ENCODE measurements around the gene C1QTNF12. TPM values are rescaled to one million over a fixed set of nuclear protein-coding genes. Genes with fewer than 3 reads are reported as not detected.

Gene C1QTNF12
- polyA plus RNA-seq, 3 donors = 1.1 TPM; not detected in 2

GRCh38 chr1:1259119-1259488, 12.6 kb upstream of the C1QTNF12 start:
- Histone ChIP-seq H3K27ac (ENCODE audit: low read depth in 1 of 2, low read length in 2 of 2) (no peak overlapping the region), H3K4me3 (replicated peaks in 1 of 3; ENCODE audit: low read depth in 2 of 3, low read length in 3 of 3) (no peak overlapping the region), H3K9ac (ENCODE audit: insufficient read depth, low read length, poor library complexity, severe bottlenecking) (no peak overlapping the region), H3K36me3 (replicated peaks in 1 of 2; ENCODE audit: control insufficient read depth in 1 of 2, insufficient read depth in 2 of 2, low read length in 2 of 2) (peaks cover 62 to 92% of the 10 kb centered on the region in 2 donors), H3K79me2 (ENCODE audit: insufficient read depth, low read length) (peaks cover 14% of the 10 kb centered on the region), H3K4me2 (replicated peaks; ENCODE audit: extremely low read depth, low read length, poor library complexity, severe bottlenecking) (no peak overlapping the region), H4K20me1 (ENCODE audit: insufficient read depth, low read length) (peaks cover 94% of the 10 kb centered on the region), H3K27me3 (ENCODE audit: control insufficient read depth in 2 of 2, insufficient read depth in 2 of 2, low read length in 2 of 2) (no peaks in the 10 kb centered on the region), H3K9me3 (replicated peaks in 1 of 2; ENCODE audit: control insufficient read depth in 1 of 2, insufficient read depth in 1 of 2, low read length in 2 of 2) (no peaks in the 10 kb centered on the region), H2AFZ (ENCODE audit: insufficient read depth, low read depth, low read length, poor library complexity, severe bottlenecking) (no peak overlapping the region), H3K4me1 (ENCODE audit: control insufficient read depth in 1 of 2, insufficient read depth in 2 of 2, low read length in 2 of 2) (peaks cover 15 to 18% of the 10 kb centered on the region in 2 donors)
- TF ChIP-seq CTCF (IDR thresholded peaks at IDR 0.05) = no peak
- peaks cover 0 to 2% (median 0%) of the 10 kb centered on the region in 3 donors for H3K27me3 Mint-ChIP-seq (ENCODE audit: low read depth in 3 of 3)
- no peak for DNase-seq
- intact Hi-C loops (cut with micrococcal nuclease) = no loop called here
- H3K4me1 Mint-ChIP-seq = peaks cover 22% of the 10 kb centered on the region
- H3K4me3 Mint-ChIP-seq = no peak overlapping the region
- H3K36me3 Mint-ChIP-seq = peaks cover 61 to 84% of the 10 kb centered on the region in 2 donors
- H3K9me3 Mint-ChIP-seq = peaks cover 0 to 2% (median 0%) of the 10 kb centered on the region in 7 donors
- over 99% methylated on average over 21 of the region's 22 CpGs for WGBS (ENCODE audit: insufficient coverage)
- H3K27ac Mint-ChIP-seq = no peak overlapping the region

DNA sequence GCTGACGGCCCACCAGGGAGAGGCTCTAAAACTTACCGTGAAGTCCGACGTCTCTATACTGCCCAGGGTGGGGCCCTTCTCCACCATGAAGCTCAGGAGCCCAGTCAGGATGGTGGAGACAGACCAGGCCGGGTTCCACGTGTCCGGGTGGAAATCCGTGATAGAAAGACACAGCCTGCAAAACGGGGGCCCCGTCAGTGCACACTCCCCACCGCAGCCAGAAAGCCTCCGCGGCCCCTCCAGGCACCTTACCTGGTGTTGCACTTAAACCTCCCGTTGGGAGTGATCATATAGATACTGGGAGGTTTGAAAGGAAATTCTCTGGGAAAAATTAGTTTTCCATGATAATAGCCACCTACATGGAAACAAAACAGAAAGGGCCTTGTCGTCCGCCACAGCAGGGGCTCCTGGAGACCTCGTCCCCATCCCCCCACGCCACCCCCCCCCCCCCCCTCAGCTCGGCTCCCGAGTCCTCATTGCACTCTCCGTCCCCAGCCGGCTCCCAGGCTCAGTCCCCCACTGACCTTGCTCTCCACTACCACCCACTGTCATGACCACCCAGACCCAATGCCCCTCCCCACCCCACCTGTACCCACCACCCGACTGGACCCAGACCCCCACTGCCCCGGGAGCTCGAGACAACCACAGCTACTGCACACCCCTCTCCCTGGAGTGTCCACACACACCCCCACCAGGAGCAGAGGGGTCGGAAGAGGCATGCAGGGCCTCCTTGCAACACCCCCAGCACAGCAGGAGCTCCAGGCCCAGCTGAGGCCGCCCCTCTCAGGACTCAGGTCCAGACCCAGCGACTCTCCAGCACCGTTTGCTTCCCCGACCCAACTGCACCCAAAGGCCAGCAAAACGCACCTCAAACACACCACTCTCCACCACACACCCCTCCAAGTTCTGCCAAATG, 10.7 kb upstream of the C1QTNF12 start:
- peak overlapping the region in 4 of 7 donors; percentile 5 to 87 (median 40) for H3K27ac Mint-ChIP-seq

More for the DNA sequence above, 10.7 kb upstream of the C1QTNF12 start:
- H4K20me1 ChIP-seq (ENCODE audit: insufficient read depth, low read length) = peaks cover 90% of the 10 kb centered on the region
- peaks cover 6% of the 10 kb centered on the region for H3K79me2 ChIP-seq (ENCODE audit: insufficient read depth, low read length)
- no peak overlapping the region for H3K9ac ChIP-seq (ENCODE audit: insufficient read depth, low read length, poor library complexity, severe bottlenecking)
- H3K4me3 ChIP-seq (replicated peaks in 1 of 3; ENCODE audit: low read depth in 2 of 3, low read length in 3 of 3) = no peak overlapping the region
- H3K9me3 ChIP-seq (replicated peaks in 1 of 2; ENCODE audit: control insufficient read depth in 1 of 2, insufficient read depth in 1 of 2, low read length in 2 of 2) = no peaks in the 10 kb centered on the region
- peaks cover 0 to 2% (median 0%) of the 10 kb centered on the region in 3 donors for H3K27me3 Mint-ChIP-seq (ENCODE audit: low read depth in 3 of 3)
- H3K4me3 Mint-ChIP-seq = no peak overlapping the region
- H3K4me1 ChIP-seq (ENCODE audit: control insufficient read depth in 1 of 2, insufficient read depth in 2 of 2, low read length in 2 of 2) = peaks cover 15 to 18% of the 10 kb centered on the region in 2 donors
- WGBS (ENCODE audit: insufficient coverage) = 93% methylated on average over 18 of the region's 31 CpGs
- TF ChIP-seq CTCF (IDR thresholded peaks at IDR 0.05) = no peak
- H3K9me3 Mint-ChIP-seq = peaks cover 0 to 2% (median 0%) of the 10 kb centered on the region in 7 donors
- H3K4me1 Mint-ChIP-seq = peaks cover 20% of the 10 kb centered on the region
- H3K36me3 Mint-ChIP-seq = peaks cover 64 to 87% of the 10 kb centered on the region in 2 donors
- H3K36me3 ChIP-seq (replicated peaks in 1 of 2; ENCODE audit: control insufficient read depth in 1 of 2, insufficient read depth in 2 of 2, low read length in 2 of 2) = peaks cover 55 to 90% of the 10 kb centered on the region in 2 donors
- H3K27me3 ChIP-seq (ENCODE audit: control insufficient read depth in 2 of 2, insufficient read depth in 2 of 2, low read length in 2 of 2) = no peaks in the 10 kb centered on the region
- H2AFZ ChIP-seq (ENCODE audit: insufficient read depth, low read depth, low read length, poor library complexity, severe bottlenecking) = no peak overlapping the region
- no peak overlapping the region for H3K4me2 ChIP-seq (replicated peaks; ENCODE audit: extremely low read depth, low read length, poor library complexity, severe bottlenecking)
- intact Hi-C loops (cut with micrococcal nuclease) = no loop called here
- H3K27ac ChIP-seq (ENCODE audit: low read depth in 1 of 2, low read length in 2 of 2) = no peak overlapping the region
- no peak for DNase-seq
